22Rv1 (cell line): ENCODE data around the gene NPFF.

ENCODE experiments used
- CTCF ChIP-seq: fragments of 450-650 bp; IDR thresholded peaks from 2 replicates; pipeline ENCODE4 v1.5.1; 2017; ENCODE audit warnings: mild to moderate bottlenecking
- ZFX ChIP-seq: fragments of 450-650 bp; IDR thresholded peaks from 2 replicates; pipeline ENCODE4 v1.6.1; 2017; ENCODE audit warnings: antibody characterized with exemption, borderline replicate concordance

GRCh38 chr12:53483979-53484377, 23.3 kb downstream of the NPFF start:
- TF ChIP-seq CTCF (no peak), ZFX (no peak)
